Activated gamma-delta T cell (primary cell): Measurements from ENCODE around the gene HSD17B14.
"Not testable (repeated sequence)": the region's sequence is repeated elsewhere in the genome, so short reads cannot be mapped to it uniquely, and the experiment has no call there.

Experiments used
- DNase-seq: peaks from one replicate; lab custom pipeline; 2025; lab: John Stamatoyannopoulos, UW

Gene HSD17B14

GRCh38 chr19:48867123-48867745, 30.9 kb upstream of the HSD17B14 start:
- DNase-seq, result no peak

GRCh38 chr19:48866692-48867091, 30.4 kb upstream of the HSD17B14 start:
- no peak for DNase-seq

GRCh38 chr19:48862827-48863226, 26.5 kb upstream of the HSD17B14 start:
- DNase-seq, result no peak

GRCh38 chr19:48861313-48861712, 25.0 kb upstream of the HSD17B14 start:
- no peak for DNase-seq

GRCh38 chr19:48859711-48860572, 23.7 kb upstream of the HSD17B14 start:
- DNase-seq, result no peak

GRCh38 chr19:48858984-48859710, 22.9 kb upstream of the HSD17B14 start:
- peak; percentile 36 for DNase-seq

- DNase-seq, result no peak
Measured at GRCh38 chr19:48856921-48857320, 20.6 kb upstream of the HSD17B14 start.

GRCh38 chr19:48854103-48854502, 17.8 kb upstream of the HSD17B14 start:
- DNase-seq, result no peak

- DNase-seq, result no peak
Measured at GRCh38 chr19:48853483-48853882, 17.2 kb upstream of the HSD17B14 start.

- DNase-seq, result no peak
Measured at GRCh38 chr19:48852292-48852691, 16.0 kb upstream of the HSD17B14 start.

- not testable (repeated sequence) for DNase-seq
Measured at GRCh38 chr19:48846659-48847058, 10.4 kb upstream of the HSD17B14 start.

- DNase-seq, result no peak
Measured at GRCh38 chr19:48845384-48845783, 9.1 kb upstream of the HSD17B14 start.

GRCh38 chr19:48844472-48844871, 8.2 kb upstream of the HSD17B14 start:
- no peak for DNase-seq

GRCh38 chr19:48842789-48843162, 6.5 kb upstream of the HSD17B14 start:
- DNase-seq, result no peak

- no peak for DNase-seq
Measured at GRCh38 chr19:48841571-48841970, 5.3 kb upstream of the HSD17B14 start.

GRCh38 chr19:48841047-48841446, 4.8 kb upstream of the HSD17B14 start:
- no peak for DNase-seq

GRCh38 chr19:48837687-48838086, 1.4 kb upstream of the HSD17B14 start:
- DNase-seq, result no peak

- peak; percentile 64 for DNase-seq
Measured at GRCh38 chr19:48837051-48837524, 797 bp upstream of the HSD17B14 start.

GRCh38 chr19:48835734-48836088, 580 bp downstream of the HSD17B14 start:
- DNase-seq, result no peak

- no peak for DNase-seq
Measured at GRCh38 chr19:48833977-48834376, 2.3 kb downstream of the HSD17B14 start.

- no peak for DNase-seq
Measured at GRCh38 chr19:48833049-48833448, 3.2 kb downstream of the HSD17B14 start.

GRCh38 chr19:48830965-48831364, 5.3 kb downstream of the HSD17B14 start:
- DNase-seq, result no peak

GRCh38 chr19:48830088-48830487, 6.2 kb downstream of the HSD17B14 start:
- DNase-seq, result no peak
